Measurements from ENCODE around the gene NSMF.
"Not testable (repeated sequence)": the region's sequence is repeated elsewhere in the genome, so short reads cannot be mapped to it uniquely, and the experiment has no call there.

NSMF gene

DNA sequence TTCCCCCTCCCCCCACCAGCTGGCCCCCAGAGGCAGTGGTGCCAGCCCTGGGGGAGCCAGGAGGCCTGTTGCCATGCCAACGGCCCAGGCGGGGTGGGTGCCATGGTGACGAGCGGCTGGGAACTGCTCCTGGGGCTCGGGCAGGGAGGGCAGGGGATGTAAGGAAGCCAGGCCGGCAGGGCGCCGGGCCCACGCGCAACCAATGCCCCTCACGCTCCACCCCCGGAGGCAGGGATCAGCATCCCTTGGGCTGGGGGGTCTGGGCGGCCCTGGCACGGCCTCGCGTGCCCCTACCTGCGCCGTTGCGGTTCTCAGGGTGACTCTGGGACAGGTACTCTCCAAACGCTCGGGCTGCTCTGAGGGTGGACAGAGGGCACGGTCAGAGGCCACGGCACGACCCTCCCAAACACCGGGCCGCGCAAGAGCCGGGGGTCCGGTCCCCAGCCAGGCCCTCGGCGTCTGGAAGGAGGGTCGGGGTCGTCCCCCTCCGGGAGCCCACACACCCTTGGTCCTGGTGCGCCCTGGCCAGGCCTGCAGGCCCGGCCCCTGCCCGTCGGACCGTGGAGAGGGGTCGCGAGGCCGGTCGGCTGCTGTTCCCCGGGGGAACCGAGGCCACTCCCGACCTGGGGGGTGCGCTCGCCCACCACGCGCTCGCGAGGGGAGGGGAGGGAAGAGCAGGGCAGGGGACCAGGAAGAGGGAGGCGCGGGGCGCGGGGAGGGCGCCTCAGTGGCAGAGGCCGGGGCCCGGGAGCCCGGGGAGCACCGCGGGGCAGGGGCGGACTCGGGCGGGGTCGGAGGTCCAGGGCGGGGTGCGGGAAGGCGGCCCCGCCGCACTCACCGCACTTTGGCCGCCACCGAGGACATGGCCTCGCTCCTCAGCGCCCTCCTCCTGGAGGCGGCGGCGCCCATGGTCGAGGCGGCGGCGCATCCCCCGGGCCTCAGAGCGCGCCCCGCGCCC, 661 bp downstream of the NSMF start:
- no peak for DNase-seq (ENCODE audit: low spot score)

DNA sequence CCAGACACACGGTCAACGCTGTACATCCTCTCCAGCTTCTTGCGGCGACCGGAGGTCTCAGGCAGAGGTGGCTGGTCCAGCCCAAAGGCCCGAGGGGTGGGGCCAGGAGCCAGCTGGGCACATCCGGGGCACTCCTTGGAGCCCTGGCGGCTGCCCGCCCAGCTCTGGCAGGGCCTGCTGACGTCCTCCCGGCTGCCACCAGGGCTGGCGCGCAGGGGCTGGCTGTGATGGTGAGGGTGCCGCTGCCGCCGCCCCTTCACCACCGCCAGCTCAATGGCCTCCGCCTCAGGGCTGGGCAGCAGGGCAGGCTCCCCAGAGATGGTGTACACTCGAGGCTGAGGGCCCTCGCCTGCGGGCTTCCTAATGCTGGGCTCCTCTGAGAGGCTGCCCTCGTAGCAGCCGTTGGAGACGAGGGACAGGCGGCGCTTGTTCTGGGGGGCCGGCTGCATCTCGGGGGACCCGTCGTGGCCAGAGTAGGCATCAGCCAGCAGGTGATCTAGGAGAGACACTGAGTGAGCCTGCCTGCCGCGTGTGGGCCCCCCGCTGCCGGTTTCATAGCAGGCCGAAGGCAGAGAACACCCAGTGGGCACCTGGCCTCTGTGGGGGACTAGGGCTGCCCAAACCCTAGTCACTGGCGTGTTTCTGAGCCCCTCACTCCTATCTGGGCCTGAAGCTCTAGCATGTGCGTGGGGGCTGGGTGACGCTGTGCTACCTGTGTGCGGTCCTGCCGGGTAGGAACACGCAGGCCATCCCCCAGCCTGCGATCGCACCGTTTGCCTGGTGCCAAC, 1.5 kb downstream of the NSMF start:
- no peak for DNase-seq (ENCODE audit: low spot score)

DNA sequence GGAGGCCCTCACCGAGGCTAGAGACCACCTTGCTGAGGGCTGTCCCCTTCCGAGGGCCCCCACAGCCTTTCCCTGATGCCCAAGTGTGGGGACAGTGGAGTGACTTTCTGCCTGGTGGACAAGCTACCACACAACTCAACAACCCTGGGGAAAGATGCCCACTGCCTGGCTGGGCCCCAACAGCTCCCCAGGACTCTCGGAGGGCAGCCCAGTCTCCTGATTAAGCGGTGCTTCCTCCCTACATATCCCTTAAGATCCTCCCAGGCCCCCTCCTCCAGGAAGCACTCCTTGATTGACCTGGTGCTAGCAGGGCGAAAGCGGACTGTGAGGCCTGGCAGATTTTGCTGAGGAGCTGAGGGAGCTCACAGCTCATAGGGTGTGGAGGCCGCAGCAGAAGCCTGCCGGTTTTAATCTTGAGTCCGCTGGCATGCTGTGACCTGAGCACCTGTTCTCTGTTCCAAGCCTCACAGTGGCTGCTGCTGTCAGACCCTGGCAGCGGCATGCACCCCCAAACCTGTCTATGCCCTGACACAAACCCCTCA, 2.2 kb downstream of the NSMF start:
- no peak for DNase-seq (ENCODE audit: low spot score)

DNA sequence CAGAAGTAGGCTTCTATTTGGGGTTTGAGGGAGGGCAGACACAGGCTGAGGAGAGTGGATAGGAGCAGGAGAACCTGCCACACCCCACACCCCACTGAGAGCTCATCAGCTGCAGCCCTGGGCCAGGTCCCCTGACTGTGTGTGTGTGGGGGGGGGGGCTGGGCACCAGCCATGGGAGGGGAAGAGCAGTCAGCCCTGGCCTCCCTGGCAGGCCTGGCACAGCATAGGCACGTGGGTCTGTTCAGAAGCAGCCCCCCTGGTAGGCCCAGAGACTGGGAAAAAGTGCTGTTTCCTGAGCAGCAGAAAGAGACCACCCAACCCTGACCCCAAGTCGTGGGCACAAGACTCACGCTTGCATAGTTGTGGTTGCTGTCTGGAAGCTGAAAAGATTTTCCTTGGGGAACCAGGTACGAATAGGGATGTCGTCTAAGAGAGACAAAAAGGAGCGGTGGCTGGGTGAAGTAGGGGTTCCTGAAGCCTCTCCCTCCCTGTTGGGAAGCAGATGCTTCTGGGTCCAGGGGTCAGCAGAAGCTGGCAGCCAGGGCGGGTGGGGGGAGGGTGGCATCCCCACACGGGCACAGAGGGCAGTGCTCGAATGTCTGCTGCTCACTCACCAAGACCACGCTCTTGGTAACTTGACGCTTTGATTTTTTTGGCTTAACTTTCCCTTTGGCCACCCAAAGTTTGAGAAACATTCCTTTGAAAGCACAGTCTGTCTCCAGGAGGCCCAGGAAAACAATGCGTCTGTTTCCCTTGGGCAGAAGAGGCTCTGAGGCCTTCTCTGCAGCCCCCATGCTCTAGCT, 2.9 kb downstream of the NSMF start:
- no peak for DNase-seq (ENCODE audit: low spot score)

DNA sequence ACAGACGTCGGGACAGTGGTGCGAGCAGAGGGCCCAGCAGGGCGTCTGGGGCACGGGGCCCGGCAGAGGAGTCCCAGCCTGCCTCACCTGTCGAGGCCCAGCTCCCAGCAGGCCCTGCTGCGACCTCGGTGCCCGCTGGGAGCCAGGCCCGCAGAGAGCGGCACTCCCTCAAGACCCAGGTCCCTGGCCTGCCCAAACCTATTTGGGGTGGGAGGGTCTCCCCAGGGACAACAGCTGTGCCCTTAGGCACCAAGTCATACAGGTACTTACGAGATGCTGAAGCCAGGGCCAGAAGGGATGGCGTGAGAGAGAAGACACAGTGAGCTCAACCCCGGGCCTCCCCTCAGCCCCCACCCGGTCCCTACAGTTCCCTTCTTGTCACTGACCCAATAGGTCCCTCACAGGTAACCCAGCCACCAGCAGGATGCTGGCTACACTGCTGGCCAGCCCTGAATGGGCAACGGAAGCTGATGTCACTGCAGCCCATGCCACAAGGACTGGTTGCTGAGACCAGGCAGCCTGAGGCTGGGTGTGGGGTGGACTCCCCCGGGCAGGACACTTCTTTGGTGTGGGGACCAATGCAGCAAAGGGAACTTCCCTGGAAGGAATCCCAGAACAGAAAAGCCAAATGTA, 3.7 kb downstream of the NSMF start:
- DNase-seq (ENCODE audit: low spot score) = no peak

DNA sequence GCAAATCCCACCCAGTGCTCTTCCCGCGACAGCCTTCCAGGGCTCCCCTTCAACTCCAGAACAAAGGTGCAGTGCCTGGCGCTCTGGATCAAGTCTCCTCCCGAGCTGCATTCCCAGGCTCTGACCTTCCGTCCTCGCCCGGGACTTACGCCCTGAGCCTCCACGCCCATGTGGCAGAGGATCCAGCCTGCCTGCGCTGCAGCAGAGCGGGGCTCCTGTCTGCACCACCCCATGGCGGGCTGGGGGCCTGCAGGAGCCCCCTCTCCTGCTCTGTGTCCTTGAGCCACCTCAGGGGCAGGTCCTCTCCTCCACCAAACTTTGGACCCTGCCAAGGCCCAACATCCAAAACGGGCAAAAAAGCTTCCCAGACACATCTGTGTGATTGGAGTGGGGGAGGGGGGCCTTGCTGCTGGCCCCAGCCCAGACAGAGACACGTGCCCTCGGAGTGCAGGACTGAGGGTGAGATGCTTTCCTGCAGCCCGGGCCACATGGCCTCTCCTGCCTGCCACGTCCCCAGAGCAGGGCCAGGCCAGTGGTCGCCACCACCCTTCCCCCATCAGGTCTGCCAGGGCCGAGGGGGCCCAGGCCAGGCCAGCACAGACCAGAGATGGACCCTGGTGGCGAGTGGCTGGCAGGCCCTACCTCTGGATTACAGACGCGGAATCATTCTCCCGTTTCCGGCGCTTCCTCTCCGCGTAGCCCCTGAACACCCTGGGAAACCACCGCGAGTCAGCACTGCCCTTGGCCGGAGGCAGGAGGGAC, 4.4 kb downstream of the NSMF start:
- DNase-seq (ENCODE audit: low spot score) = no peak

DNA sequence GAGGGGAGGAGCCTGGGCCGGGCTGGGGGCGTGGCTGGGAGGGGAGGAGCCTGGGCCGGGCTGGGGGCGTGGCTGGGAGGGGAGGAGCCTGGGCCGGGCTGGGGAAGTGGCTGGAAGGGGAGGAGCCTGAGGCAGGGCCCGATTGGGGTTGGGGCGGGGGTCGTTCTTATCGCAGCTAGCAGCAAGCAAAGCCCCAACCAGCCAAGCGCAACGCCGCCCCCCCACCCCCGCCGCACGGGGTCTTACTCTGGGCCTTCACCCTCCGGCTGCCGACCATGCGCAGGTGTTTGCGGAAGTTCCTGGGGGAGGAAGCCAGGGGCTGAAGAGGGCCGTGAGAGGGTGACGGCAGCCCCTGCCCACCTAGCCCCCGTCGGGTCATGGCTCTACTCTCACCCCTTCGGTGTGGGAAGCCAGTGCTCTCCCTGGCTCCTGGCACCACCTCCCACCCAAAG, 5.0 kb downstream of the NSMF start:
- DNase-seq (ENCODE audit: low spot score) = peak; percentile 50

DNA sequence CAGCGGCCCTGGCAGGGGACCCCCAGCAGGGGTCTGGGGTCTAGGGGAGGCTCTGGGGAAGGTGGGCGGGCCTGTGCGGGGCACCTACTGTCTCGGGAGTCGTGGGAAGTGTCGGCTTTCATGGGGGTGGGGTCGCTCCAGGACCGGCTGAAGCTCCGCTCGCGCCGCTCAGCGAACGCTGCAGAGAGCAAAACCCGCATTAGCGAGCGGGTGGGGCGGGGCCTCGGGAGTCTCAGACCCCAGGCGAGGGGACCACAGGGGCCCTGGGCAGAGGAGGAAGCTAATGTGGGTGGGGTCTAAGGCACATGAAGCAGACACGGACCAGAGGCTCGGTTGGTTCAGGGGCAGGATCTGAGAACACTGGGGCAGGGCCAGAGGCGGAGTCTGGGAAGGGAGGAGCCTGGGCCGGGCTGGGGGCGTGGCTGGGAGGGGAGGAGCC, 5.5 kb downstream of the NSMF start:
- DNase-seq (ENCODE audit: low spot score) = peak; percentile 76

DNA sequence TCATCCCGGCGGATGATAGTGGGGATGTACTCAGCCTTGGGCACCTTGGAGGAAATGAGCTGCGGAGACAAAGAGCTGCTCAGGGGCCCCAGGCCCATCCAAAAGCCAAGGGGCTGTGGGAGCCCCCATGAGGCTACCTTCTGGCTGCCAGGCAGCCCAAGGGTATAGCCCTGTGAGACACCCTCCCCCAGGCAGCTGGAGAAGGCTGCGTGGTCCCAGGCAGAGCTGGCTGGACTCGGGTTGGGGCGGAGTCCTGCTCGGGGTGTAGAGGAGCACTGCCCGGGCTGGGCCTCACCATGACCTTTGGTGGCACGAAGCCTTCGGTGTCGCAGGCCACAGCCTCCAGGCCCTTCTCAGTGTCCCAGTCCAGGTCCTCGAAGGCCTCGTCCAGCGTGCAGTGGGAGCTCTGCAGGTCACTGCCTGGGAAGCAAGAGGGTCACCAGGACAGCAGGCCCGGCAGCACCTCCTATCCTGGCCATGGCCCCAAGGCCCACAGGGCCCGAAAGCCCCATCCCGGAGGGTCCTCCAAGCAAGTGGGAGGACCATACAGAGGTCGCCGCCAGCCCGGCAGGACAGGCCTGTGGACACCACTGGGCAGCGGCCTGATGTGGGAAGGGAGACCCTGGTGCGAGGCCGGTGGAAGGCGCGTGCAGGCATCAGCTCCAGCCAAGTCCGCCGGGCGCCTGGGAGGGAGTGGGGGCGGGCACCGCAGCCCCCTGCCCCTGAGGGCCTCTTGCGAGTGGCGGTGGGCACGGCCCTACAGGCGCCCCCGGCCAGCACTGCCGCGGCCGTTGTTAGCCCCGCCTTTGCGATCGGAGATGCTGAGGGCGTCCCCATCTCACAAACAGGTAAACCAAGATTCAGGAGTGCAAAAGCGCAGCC, 6.1 kb downstream of the NSMF start:
- no peak for DNase-seq (ENCODE audit: low spot score)

DNA sequence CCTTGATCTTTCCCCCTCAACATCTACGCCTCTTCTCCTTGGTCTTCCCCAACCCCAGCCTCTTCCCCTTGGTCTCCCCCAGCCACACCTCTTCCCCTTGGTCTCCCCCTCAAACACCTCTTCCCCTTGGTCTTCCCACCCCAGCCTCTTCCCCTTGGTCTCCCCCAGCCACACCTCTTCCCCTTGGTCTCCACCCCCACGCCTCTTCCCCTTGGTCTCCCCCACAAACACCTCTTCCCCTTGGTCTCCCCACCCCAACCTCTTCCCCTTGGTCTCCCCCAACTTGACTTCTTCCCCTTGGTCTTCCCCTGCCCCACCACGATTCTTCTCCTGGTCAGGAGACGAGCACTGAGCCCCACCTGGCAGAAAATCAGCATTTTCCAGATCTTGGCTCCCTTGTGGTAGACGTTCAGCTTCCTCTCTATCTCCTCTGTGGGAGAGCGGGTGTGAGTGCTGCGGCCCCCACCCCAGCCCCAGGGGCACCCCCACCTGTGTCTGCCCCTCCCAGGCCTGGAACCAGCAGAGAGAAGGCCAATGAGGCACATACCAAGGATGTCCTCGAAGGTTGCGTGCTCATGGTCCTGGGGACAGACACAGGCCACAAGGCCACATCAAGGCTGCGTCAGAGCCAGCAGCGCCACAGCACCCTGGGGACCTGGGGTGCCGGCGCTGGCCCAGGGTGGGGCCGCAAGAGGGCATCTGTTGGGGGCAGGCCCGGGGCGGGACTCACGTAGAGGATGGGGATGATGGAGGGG, 7.0 kb downstream of the NSMF start:
- no peak for DNase-seq (ENCODE audit: low spot score)

DNA sequence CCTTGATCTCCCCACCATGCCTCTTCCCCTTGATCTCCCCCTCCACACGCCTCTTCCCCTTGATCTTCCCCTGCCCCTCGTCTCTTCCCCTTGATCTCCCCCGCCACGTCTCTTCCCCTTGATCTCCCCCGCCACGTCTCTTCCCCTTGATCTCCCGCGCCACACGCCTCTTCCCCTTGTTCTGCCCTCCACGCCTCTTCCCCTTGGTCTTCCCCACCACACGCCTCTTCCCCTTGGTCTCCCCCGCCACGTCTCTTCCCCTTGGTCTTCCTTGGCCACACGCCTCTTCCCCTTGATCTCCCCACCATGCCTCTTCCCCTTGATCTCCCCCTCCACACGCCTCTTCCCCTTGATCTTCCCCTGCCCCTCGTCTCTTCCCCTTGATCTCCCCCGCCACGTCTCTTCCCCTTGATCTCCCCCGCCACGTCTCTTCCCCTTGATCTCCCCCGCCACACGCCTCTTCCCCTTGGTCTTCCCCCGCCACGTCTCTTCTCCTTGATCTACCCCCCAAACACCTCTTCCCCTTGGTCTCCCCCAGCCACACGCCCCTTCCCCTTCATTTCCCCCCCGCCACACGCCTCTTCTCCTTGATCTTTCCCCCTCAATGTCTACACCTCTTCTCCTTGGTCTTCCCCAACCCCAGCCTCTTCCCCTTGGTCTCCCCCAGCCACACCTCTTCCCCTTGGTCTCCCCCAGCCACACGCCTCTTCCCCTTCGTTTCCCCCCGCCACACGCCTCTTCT, 7.7 kb downstream of the NSMF start:
- not testable (repeated sequence) for DNase-seq (ENCODE audit: low spot score)

DNA sequence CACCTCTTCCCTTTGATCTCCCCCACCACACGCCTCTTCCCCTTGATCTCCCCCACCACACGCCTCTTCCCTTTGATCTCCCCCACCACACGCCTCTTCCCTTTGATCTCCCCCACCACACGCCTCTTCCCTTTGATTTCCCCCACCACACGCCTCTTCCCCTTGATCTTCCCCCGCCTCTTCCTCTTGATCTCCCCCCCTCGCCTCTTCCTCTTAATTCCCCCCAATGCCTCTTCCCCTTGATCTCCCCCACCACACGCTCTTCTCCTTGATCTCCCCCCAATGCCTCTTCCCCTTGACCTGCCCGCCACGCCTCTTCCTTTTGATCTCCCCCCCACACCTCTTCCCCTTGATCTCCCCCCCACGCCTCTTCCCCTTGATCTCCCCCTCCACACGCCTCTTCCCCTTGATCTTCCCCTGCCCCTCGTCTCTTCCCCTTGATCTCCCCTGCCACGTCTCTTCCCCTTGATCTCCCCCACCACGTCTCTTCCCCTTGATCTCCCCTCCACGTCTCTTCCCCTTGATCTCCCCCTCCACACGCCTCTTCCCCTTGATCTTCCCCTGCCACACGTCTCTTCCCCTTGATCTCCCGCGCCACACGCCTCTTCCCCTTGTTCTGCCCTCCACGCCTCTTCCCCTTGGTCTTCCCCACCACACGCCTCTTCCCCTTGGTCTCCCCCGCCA, 8.5 kb downstream of the NSMF start:
- DNase-seq (ENCODE audit: low spot score) = not testable (repeated sequence)

DNA sequence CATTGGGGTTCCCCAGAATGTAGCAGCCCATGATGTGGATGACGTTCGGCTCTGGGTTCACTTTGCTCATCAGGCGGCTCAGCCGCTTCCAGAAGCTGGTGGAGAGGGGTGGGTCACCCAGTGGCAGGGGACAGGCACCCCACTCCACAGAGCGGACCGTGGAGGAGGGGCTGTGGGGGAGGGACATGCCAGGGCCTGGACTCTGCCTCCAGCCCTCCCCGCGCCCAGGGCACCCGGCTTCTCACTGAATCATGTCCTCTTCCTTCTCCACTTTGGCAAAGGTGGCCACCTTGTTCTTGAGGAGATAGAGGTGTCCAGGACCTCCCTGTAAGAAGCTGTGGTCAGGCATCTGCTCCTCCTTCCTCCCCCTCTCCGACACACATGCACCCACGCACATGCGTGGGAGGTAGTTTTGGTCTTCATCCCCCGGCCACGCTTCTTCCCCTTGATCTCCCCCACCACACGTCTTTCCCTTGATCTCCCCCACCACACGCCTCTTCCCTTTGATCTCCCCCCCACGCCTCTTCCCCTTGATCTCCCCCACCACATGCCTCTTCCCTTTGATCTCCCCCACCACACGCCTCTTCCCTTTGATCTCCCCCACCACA, 9.1 kb downstream of the NSMF start:
- no peak for DNase-seq (ENCODE audit: low spot score)

DNA sequence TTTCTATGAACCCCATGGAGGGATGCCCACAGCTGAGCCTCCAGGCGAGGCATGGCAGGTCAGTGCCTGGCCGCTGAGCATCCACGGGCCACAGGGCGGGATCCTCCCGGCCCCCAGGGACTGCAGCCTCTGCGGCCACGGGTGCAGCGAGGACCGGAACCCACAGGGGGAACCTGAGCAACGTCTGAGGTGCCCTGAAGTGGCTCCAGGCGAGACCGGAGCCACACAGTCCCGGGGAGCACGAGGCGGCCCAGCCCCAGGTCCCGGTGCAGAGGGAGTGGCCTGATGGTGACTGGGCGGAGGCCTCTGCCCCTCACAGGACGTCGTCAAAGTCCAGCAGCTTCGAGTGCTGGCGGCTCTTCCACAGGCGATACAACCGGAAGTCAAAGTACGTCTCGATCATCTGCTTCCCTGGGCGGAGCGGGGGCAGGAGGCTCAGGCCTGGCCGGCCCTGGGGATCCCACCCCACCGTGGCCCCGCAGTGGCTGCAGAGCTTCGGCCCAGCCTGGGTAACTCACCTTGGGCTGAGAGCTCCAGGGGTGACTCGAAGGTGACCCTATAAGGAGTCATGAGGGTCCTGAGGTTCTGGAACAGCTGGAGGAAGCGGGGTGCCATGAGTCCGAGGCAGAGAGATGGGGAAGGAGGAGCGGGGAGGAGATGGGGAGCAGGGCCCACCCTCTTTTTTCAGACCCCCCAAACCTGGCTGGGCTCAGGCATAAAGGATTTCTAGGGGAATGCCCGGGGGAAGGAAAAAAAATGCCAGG, 9.9 kb downstream of the NSMF start:
- no peak for DNase-seq (ENCODE audit: low spot score)

DNA sequence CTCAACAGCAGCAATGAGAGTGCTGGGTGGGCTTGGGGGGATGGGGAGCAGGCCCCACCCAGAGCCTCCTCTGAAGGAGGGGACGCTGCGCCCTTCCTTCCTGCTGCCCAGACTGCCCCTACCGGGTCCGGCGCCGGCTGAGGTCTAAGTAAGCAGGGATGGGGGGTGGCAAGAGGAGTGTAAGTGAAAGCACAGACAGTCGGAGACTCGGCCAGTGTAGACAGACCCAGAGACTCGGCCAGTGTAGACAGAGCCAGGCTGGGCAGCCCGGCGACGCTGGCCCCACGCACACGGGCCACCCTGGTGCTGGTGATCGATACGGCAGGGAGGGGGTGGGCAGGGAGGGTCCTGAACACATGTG, 10.6 kb downstream of the NSMF start:
- DNase-seq (ENCODE audit: low spot score) = no peak

All from NAMALWA (cell line).